ENCODE measurements around the gene NFKBIE. TPM values are rescaled to one million over a fixed set of nuclear protein-coding genes. Genes with fewer than 3 reads are reported as not detected.

Gene NFKBIE
- polyA plus RNA-seq, 1 donor from 2014 or later, result 16.8 TPM

- H4K20me1 ChIP-seq (ENCODE audit: insufficient read depth), result no peaks in the 10 kb centered on the region
- H3K9ac ChIP-seq (ENCODE audit: low read length), result no peak overlapping the region
- no peak overlapping the region for H3K4me2 ChIP-seq (ENCODE audit: low read length)
- H3K9me2 ChIP-seq (ENCODE audit: insufficient read depth, low read length), result no peaks in the 10 kb centered on the region
- H3K4me3 ChIP-seq (ENCODE audit: low read length), result no peak overlapping the region
- peaks cover 3% of the 10 kb centered on the region for H3K79me2 ChIP-seq (replicated peaks; ENCODE audit: insufficient read depth, low read length)
- no peaks in the 10 kb centered on the region for H3F3A ChIP-seq (ENCODE audit: insufficient read depth, low read length, poor library complexity, severe bottlenecking)
- no peaks in the 10 kb centered on the region for H3K9me3 ChIP-seq (ENCODE audit: low read length)
- no peak overlapping the region for H2AFZ ChIP-seq (ENCODE audit: low read depth, low read length)
- H3K27me3 ChIP-seq (ENCODE audit: insufficient read depth, low read depth, low read length), result no peaks in the 10 kb centered on the region
- H3K36me3 ChIP-seq (ENCODE audit: insufficient read depth, low read length), result no peaks in the 10 kb centered on the region
- no peak overlapping the region for H3K27ac ChIP-seq (ENCODE audit: low read length)
- TF ChIP-seq, protein P1, sequence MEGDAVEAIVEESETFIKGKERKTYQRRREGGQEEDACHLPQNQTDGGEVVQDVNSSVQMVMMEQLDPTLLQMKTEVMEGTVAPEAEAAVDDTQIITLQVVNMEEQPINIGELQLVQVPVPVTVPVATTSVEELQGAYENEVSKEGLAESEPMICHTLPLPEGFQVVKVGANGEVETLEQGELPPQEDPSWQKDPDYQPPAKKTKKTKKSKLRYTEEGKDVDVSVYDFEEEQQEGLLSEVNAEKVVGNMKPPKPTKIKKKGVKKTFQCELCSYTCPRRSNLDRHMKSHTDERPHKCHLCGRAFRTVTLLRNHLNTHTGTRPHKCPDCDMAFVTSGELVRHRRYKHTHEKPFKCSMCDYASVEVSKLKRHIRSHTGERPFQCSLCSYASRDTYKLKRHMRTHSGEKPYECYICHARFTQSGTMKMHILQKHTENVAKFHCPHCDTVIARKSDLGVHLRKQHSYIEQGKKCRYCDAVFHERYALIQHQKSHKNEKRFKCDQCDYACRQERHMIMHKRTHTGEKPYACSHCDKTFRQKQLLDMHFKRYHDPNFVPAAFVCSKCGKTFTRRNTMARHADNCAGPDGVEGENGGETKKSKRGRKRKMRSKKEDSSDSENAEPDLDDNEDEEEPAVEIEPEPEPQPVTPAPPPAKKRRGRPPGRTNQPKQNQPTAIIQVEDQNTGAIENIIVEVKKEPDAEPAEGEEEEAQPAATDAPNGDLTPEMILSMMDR (IDR thresholded peaks at IDR 0.05; ENCODE audit: poor library complexity, severe bottlenecking), result no peak
- no peak for TF ChIP-seq REST (IDR thresholded peaks at IDR 0.05; ENCODE audit: borderline replicate concordance)
- TF ChIP-seq SMC3 (conservative IDR thresholded peaks at IDR 0.05; ENCODE audit: poor library complexity), result no peak
- no peak for TF ChIP-seq EP300 (conservative IDR thresholded peaks at IDR 0.05; ENCODE audit: poor library complexity, severe bottlenecking)
- no peak for TF ChIP-seq TAF1 (IDR thresholded peaks at IDR 0.05; ENCODE audit: low read depth)
- no peak for TF ChIP-seq EZH2 (IDR thresholded peaks at IDR 0.05; ENCODE audit: borderline replicate concordance, insufficient read depth, low read length, poor library complexity, severe bottlenecking)
- no peak for TF ChIP-seq MXI1 (conservative IDR thresholded peaks at IDR 0.05; ENCODE audit: poor library complexity, severe bottlenecking)
- TF ChIP-seq POLR2AphosphoS5 (IDR thresholded peaks at IDR 0.05), result no peak
- TF ChIP-seq RAD21 (conservative IDR thresholded peaks at IDR 0.05), result no peak
These were observed 36.5 kb downstream of the NFKBIE start for GRCh38 chr6:44228836-44229235.

GRCh38 chr6:44228433-44228832 is 36.9 kb downstream of the NFKBIE start:
- TF ChIP-seq SMC3 (conservative IDR thresholded peaks at IDR 0.05; ENCODE audit: poor library complexity) (no peak), MXI1 (conservative IDR thresholded peaks at IDR 0.05; ENCODE audit: poor library complexity, severe bottlenecking) (no peak), TAF1 (IDR thresholded peaks at IDR 0.05; ENCODE audit: low read depth) (no peak), EP300 (conservative IDR thresholded peaks at IDR 0.05; ENCODE audit: poor library complexity, severe bottlenecking) (no peak), RAD21 (conservative IDR thresholded peaks at IDR 0.05) (no peak), EZH2 (IDR thresholded peaks at IDR 0.05; ENCODE audit: borderline replicate concordance, insufficient read depth, low read length, poor library complexity, severe bottlenecking) (no peak), REST (IDR thresholded peaks at IDR 0.05; ENCODE audit: borderline replicate concordance) (no peak), POLR2AphosphoS5 (IDR thresholded peaks at IDR 0.05) (no peak)
- TF ChIP-seq, protein P1 (IDR thresholded peaks at IDR 0.05; ENCODE audit: poor library complexity, severe bottlenecking), result no peak
- Histone ChIP-seq H3K27ac (ENCODE audit: low read length) (no peak overlapping the region), H3K9me3 (ENCODE audit: low read length) (no peaks in the 10 kb centered on the region), H3K9ac (ENCODE audit: low read length) (no peak overlapping the region), H3K79me2 (replicated peaks; ENCODE audit: insufficient read depth, low read length) (peaks cover 3% of the 10 kb centered on the region), H3K4me3 (ENCODE audit: low read length) (no peak overlapping the region), H3K4me2 (ENCODE audit: low read length) (no peak overlapping the region), H3K9me2 (ENCODE audit: insufficient read depth, low read length) (no peaks in the 10 kb centered on the region), H3F3A (ENCODE audit: insufficient read depth, low read length, poor library complexity, severe bottlenecking) (no peaks in the 10 kb centered on the region), H4K20me1 (ENCODE audit: insufficient read depth) (no peaks in the 10 kb centered on the region), H3K36me3 (ENCODE audit: insufficient read depth, low read length) (no peaks in the 10 kb centered on the region), H3K27me3 (ENCODE audit: insufficient read depth, low read depth, low read length) (no peaks in the 10 kb centered on the region), H2AFZ (ENCODE audit: low read depth, low read length) (no peak overlapping the region)
